HG02678 (cell line): ENCODE measurements around the gene POLRMT.
"Not testable (repeated sequence)": the region's sequence is repeated elsewhere in the genome, so short reads cannot be mapped to it uniquely, and the experiment has no call there.

ENCODE experiments used
- ATAC-seq: cut with Tn5 transposase; IDR thresholded peaks from one replicate; pipeline ENCODE4 v1.9.1; 2021; ENCODE audit warnings: mild to moderate bottlenecking, moderate library complexity; ENCODE audit not compliant: unreplicated experiment

Gene POLRMT

DNA sequence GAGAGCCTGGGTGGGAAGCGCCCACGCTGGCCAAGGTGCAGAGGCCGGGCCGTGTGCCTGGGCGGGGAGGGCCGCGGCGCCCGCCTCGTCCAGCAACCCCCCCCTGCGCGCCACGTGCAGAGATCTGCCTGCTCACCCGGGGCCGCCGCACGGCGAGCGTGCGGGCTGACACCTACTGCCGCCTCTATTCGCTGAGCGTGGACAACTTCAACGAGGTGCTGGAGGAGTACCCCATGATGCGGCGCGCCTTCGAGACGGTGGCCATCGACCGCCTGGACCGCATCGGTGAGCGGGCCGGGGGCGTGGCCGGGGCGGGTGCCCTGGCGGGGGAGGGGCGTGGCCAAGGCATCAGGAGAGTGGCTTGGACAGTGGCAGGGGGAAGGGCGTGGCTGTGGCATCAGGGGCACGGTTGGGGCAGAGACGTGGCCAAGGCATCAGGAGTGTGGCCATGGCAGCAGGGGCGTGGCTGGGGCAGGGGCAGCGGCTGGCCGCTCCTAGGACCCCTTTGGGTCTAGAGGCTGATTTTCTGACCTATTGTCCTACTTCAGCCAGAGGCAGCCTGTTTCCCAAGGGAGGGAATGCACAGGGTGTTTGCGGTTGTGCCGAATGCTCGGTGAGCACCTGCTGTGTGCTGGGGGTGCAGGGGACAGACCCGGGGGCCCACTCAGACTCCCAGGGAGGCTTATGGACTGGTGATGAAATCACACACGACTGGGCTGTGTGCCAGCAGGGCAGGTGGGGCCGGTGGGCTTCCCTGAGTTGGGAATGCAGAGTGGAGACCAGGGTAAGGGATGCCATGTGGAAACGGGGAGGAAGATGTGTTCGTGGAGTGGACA, 19.4 kb downstream of the POLRMT start:
- ATAC-seq: no peak

- no peak for ATAC-seq
These were observed 20.4 kb downstream of the POLRMT start for GRCh38 chr19:612941-613340.

DNA sequence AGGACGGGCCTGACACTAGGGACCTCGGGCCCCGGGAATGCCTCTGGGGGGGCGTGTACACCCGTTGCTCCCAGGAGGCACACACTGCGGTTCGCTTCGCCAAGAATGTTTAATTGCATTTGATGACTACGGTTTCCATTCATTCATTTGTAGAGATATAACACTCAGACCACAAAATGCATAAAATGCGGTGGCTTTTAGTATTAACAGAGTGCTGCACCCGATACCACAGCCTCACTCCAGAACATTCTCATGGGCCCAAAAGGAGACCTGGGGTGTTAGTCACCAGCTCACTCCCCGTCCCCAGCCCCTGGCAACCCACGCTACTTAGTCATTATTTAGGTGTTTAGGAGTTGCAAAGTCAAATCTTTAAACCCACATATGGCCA, 21.9 kb downstream of the POLRMT start:
- no peak for ATAC-seq

DNA sequence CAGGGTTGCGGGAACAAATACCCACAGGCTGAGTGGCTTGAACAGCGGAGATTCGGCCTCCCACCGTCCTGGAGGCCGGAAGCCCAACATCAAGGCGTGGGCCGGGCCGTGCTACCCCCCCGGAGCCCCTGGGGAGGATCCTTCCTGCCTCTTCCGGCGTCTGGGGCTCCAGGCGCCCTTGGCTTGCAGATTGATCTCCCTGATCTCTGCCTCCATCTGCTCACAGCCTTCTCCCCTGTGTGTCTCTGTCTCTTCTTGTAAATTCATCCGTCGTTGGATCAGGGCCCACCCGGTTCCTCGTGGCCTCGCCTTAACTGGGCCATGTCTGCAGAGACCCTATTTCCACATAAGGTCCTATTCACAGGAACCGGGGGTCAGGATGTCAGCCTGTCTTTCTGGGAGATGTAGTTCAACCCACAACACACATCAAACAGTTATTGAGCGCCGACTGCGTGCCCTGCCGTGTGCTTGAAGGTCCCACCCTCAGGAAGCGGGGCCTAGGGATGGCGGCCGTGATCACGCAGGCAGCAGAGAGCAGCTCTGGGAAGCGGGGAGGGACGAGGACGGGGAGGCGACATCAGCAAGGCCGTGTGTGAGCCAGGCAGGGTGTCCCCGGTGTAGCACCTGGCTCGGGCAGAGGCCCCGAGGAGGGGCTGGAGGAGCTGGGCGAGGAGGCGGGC, 22.4 kb downstream of the POLRMT start:
- no peak for ATAC-seq

GRCh38 chr19:610071-610800, 23.1 kb downstream of the POLRMT start:
- no peak for ATAC-seq

- no peak for ATAC-seq
These were observed 24.4 kb downstream of the POLRMT start for GRCh38 chr19:609004-609346.

DNA sequence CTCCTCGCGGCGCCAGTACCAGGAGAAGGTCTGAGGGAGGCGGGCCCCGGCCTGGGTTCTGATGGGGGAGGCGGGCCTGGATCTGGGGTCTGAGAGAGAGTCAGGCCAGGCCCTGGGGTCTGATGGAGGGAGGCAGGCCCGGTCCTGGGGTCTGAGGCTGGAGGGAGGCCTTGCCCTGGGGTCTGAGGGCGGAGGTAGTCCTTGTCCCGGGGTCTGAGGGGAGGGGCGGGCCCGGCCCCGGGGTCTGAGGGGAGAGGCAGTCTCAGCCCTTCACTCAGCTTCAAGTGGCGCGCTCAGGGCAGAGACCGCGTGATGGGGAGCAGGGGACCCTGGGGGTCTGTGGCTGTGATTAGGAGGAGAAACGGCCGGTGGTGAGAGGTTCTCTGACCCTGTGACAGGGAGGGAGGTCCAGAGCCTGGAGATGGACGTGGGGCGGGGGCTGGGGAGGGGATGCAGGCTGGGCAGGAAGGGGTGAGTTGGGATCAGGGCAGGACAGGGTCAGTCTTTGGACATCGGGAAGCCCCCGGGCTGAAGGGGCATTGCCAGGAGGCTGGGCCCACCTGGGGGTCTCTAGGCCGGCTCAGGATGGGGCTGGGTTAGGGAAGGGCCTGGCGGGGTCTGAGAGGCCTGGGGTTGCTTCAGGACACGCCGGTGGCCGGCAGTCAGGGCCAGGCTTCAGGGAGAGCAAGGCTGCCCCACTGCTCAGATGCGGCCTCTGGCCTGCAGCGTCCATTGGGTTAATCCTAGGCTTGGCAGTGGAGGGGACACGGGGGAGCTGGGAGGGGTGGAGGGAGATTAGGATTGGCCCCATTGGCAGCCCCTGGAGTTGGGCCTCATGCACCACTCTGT, 25.0 kb downstream of the POLRMT start:
- ATAC-seq: no peak

DNA sequence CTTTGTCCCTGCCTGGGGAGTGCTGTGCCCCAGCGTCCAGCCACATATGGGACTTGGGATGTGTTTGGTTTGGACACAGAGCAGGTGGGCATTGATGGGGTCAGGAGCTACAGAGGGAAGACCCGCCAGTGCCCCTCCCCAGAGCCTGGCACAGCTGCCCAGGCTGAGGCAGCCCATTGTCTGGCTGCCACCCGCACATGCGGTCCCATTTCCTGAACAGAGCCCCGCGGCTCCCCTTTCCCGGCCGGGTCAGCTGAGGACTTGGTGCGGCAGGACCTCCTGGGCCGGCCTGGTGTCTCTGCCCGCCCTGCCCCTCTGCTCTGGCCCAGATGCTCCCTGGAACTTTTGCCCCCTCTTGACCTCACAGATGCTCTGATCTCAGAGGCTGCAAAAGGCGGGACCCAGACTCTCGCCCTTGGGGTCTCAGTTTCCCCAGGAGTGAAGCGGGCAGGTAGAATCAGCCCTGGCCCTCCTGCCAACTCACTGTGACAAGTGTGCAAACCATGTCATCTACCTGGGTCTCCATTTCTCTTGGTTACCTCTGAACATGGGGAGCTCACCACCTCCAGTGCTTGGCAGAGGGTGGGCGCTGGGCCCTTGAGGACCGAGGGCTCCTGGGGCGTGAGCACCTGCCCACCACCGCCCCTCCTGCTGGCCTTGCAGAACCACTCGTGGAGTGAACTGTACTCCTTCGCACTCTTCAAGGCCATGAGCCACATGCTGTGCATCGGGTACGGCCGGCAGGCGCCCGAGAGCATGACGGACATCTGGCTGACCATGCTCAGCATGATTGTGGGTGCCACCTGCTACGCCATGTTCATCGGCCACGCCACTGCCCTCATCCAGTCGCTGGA, 25.8 kb downstream of the POLRMT start:
- no peak for ATAC-seq

DNA sequence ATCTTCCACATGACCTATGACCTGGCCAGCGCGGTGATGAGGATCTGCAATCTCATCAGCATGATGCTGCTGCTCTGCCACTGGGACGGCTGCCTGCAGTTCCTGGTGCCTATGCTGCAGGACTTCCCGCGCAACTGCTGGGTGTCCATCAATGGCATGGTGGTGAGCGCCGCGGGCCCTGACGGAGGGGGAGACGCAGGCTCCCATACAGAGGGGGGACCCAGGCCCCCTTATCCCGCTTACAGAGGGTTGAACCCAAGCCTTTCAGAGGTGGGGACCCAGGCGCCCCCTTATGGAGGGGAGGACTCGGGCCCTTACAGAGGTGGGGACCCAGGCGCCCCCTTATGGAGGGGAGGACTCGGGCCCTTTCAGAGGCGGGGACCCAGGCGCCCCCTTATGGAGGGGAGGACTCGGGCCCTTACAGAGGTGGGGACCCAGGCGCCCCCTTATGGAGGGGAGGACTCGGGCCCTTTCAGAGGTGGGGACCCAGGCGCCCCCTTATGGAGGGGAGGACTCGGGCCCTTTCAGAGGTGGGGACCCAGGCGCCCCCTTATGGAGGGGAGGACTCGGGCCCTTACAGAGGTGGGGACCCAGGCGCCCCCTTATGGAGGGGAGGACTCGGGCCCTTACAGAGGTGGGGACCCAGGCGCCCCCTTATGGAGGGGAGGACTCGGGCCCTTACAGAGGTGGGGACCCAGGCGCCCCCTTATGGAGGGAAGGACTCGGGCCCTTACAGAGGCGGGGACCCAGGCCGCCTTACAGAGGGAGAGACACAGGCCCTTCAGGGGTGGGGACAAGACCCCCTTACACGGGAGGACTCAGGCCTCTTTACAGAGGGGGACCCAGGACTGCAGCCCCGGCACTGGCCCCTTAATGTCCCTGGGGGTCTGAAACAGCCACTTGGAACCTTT, 28.0 kb downstream of the POLRMT start:
- not testable (repeated sequence) for ATAC-seq

GRCh38 chr19:604355-604754, 29.0 kb downstream of the POLRMT start:
- ATAC-seq: no peak

GRCh38 chr19:603779-604178, 29.6 kb downstream of the POLRMT start:
- not testable (repeated sequence) for ATAC-seq

DNA sequence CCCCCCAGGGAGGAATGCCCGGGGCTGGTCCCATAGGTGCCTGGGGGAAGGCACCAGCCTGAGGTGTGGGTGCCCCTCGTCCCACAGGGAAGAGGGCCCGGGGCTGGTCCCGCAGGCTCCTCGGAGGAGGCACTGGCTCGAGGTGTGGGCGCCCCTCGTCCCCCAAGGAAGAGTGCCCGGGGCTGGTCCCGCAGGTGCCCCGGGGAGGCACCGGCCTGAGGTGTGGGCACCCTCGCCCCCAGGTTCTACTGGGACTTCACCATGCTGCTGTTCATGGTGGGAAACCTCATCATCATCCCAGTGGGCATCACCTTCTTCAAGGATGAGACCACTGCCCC, 30.1 kb downstream of the POLRMT start:
- not testable (repeated sequence) for ATAC-seq

DNA sequence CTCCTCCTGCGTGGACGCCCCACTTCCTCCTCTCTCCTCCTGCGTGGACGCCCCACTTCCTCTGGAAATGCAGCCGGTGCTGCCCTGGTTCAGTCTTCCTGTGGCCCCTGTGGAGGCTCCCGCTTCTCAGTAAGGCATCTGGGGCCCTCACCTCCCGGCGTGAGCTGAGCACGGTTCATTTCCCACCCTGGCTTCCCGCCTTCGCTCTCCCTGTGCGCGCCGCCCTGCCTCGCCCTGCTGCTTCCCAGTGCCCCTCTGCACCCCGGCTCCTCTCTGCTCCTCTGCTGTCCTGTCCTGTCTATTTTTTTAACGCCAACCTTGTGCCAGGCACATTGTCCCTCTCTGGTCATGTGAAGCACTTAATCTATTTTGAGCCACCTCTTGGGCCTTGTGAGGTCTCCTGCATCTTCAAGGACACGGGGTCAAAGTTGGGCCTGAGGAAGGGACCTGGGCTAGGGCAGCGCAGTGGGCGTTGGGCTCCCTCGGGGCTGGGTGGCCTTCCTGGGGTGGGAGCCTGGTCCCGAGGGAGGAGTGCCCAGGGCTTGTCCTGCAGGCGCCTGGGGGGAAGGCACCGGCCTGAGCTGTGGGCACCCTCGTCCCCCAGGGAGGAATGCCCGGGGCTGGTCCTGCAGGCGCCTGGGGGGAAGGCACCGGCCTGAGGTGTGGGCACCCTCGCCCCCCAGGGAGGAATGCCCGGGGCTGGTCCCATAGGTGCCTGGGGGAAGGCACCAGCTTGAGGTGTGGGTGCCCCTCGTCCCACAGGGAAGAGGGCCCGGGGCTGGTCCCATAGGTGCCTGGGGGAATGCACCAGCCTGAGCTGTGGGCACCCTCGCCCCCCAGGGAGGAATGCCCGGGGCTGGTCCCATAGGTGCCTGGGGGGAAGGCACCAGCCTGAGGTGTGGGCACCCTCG, 30.7 kb downstream of the POLRMT start:
- ATAC-seq: no peak

- ATAC-seq: no peak
These were observed 31.5 kb downstream of the POLRMT start for GRCh38 chr19:601790-602189.

DNA sequence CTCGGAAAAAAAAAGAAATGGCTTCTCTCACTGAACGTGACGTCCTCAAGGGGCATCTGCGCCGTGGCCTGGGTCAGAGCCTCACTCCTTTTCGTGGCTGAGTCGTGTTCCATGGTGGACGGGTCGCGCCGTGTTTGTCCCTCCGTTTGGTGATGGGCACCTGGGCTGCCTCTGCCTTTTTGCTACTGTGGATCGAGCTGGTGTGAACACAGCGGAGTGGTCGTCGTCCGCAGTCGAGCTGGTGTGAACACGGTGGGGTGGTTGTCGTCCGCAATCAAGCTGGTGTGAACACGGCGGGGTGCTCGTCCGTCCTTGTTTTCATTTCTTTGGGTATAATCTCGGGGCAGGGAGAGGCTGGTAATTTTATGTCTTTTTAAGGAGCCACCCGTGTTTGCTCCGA, 32.0 kb downstream of the POLRMT start:
- no peak for ATAC-seq

GRCh38 chr19:597406-598315, 35.7 kb downstream of the POLRMT start:
- ATAC-seq: no peak

DNA sequence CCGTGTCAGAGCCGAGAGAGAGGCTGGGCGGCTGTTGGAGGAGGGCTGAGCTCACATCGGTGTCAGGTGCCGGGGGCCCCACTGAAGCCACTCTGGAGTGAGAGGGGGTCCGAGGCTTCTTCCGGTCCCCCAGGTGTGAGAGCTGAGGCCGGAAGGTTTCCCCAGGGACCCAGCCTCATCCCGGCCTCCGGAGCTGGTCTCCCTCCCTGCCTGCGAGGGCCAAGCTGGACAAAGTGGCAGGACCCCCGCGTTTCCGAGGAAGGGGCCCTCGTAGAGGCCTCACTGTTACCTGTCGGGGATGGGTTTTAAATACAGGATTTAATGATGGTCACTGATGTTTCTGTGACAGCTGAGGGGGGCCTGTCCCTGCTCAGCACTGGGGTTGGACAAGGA, 37.1 kb downstream of the POLRMT start:
- no peak for ATAC-seq
